Neuron (in vitro differentiated cells): ENCODE results near the gene NIPAL4.

Experiments
- H2AFZ ChIP-seq: one replicate; pipeline ENCODE4 v1.6.1; 2013; ENCODE audit warnings: low read depth, mild to moderate bottlenecking, inconsistent platforms, low read length, moderate library complexity
- H3K27me3 ChIP-seq: one replicate; pipeline ENCODE4 v1.6.1; 2013; ENCODE audit warnings: low read length; ENCODE audit not compliant: insufficient read depth
- H3K36me3 ChIP-seq: one replicate; pipeline ENCODE4 v1.6.1; 2013; ENCODE audit warnings: low read length; ENCODE audit not compliant: insufficient read depth
- H3K4me1 ChIP-seq: one replicate; pipeline ENCODE4 v1.6.1; 2013; ENCODE audit warnings: low read length; ENCODE audit not compliant: insufficient read depth
- H3K4me3 ChIP-seq: 2 replicates; pipeline ENCODE4 v1.5.1; 2013; ENCODE audit warnings: mild to moderate bottlenecking, low read length, moderate library complexity
- H3K9me3 ChIP-seq: one replicate; pipeline ENCODE4 v1.6.1; 2013; ENCODE audit warnings: low read length

NIPAL4 gene

DNA sequence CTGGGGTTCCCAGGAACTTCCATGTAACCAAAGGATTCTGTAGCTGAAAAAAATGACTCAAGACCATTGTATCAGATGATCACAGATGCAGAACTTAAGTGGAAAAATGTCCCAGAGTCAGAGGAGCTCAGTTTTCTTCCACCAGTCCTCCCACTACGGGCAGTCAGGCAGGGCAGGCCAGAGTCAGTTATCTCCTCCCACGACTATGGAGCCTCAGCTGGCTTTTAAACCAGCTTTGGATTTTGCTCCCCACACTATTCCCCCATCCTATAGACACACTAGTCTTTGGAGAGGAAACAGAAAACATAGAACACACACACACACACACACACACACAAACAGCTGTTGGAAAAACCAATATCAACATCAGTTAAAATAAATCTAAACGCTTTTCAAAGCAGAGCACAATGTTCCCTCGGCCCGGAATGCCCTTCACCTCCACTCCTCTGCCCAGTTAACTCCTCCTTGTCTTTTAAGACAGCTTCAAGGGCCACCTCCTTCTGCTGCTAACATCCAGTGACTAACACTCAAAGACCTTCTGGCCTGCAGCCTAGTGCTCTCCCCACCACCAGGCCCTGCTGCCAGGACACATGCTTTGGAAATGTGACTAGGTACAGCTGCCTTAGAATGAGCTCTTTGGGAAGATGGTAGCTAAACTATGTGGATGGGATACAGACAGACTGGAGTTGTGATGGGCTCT is 56.8 kb downstream of the NIPAL4 start:
- Histone ChIP-seq H3K9me3 (no peaks in the 10 kb centered on the region), H2AFZ (no peak overlapping the region), H3K36me3 (no peaks in the 10 kb centered on the region), H3K4me3 (no peak overlapping the region), H3K4me1 (no peaks in the 10 kb centered on the region), H3K27me3 (no peaks in the 10 kb centered on the region)

DNA sequence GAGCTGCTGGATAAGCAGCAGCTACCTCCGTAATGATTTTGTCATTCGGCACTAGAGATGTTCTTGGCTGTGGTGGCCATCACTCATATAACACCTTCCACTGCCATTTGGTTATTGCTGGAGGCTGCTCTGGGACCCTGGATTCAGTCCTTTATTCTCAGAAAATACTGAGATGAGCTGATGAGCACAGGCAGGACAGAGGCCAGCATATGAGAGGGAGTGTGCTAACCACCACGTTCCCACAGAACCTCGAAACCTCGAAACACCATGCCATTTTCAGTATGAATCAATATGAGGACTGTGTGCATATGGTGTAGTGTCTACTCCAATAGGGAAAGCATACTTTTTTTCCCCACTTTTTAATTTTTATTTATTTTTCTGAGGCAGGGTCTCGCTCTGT is 59.0 kb downstream of the NIPAL4 start:
- Histone ChIP-seq H3K4me1 (no peaks in the 10 kb centered on the region), H3K36me3 (no peaks in the 10 kb centered on the region), H3K27me3 (no peaks in the 10 kb centered on the region), H2AFZ (no peak overlapping the region), H3K4me3 (no peak overlapping the region), H3K9me3 (no peaks in the 10 kb centered on the region)

DNA sequence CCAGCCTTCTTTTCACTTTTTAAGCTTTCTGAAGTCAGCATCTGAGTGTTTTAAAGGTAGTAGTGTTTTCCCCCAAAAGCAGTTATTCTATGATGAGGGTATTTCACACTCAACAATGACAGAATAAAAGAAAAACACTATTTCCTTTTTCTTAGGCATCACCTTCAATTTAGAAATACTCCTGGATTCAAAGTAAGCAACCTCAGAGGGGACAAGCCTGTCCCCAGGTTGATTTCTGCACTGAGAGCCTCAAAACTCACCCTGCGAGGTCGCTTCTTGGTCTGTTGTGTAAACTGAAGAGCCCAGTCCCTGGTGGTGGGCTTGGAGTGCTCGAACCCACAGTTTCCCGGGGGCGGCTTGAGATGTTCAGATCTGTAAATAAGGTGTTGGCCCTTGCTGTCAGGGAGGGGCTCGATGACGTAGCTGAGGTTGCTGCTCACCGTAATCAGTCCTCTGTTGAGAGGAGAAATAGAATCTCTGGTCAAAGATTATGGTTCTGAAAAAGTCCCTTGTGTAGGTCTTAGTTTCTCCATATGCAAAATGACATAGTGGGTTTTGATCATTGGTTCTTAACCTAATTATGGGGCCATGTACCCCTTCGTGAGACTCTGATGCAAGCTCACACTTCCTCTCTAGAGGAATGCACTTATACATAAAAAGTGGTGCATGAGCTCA is 59.7 kb downstream of the NIPAL4 start:
- no peaks in the 10 kb centered on the region for H3K36me3 ChIP-seq
- no peaks in the 10 kb centered on the region for H3K9me3 ChIP-seq
- H3K4me3 ChIP-seq, result no peak overlapping the region
- no peaks in the 10 kb centered on the region for H3K4me1 ChIP-seq
- no peak overlapping the region for H2AFZ ChIP-seq
- no peaks in the 10 kb centered on the region for H3K27me3 ChIP-seq

DNA sequence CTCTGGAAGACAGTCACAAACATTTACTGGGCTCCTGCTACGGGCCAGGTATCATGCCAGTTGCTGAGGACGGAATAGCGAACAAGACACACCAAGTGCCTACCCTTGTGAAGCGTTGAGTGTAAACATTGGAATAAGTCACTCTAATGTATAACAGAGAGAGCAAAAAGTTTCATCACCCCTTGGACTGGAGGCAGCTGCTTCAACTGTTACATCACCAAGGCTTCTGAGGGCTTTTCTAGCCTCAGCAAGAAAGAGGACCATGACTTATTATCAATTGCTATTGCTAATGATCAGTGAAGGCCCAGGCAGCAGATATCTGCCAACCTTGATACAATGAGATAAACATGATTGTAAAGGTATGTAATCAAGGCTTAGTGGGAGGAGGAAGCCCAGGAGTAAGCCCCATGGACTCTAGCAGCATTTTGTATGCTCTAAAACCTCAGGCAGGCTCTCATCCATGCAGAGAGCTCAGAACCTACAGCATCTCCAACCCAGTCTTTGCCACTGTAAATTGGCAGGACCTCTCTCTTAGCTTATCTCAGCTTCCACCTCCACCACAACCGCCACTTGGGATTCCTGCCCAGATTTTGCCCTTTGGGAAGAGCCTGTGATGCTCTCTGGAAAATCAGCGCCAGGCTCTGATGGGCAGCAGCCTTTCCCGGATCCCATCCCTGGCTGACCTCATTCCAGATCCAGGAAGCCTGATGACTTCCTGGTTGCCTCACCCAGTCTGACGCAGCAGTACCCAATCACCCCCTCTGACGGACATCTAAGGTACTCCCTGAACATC is 61.1 kb downstream of the NIPAL4 start:
- H3K9me3 ChIP-seq, result no peaks in the 10 kb centered on the region
- no peaks in the 10 kb centered on the region for H3K4me1 ChIP-seq
- no peak overlapping the region for H3K4me3 ChIP-seq
- H3K27me3 ChIP-seq, result no peaks in the 10 kb centered on the region
- no peaks in the 10 kb centered on the region for H3K36me3 ChIP-seq
- H2AFZ ChIP-seq, result no peak overlapping the region

DNA sequence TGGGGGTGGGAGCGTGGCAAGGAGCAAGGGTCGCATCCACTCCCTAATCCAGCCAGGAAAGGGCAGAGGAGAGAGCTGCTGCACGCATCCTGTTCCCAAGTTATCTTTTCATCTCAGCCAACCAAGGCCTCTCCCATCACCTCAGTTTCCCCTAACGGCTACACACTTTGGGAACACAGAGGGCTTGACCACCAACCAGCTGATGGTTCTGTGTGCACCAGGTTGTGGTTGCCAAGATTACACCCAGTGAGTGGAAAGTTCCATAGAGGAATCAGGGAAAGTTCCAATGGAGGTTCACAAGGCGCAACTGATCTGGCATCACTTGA is 61.7 kb downstream of the NIPAL4 start:
- Histone ChIP-seq H3K4me1 (no peaks in the 10 kb centered on the region), H3K36me3 (no peaks in the 10 kb centered on the region)

DNA sequence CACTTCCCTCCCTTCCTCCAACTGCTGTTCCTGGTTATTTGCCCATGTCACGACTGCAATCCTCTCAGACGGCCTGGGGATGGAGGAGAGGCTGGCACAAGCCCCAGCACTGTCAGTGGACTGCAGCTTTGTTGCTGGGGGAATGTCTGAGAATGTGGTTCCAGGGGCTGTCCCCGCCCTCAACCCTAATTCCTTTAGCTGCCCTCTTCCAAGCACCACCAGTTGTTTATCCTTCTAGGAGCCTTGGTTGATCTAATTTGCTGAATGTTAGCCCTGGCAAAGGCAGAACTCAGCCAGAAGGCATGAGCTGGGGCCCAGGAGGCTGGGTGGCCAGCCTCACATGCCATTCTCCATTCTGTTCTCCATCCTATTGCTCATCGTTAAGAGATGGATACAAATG is 64.0 kb downstream of the NIPAL4 start:
- Histone ChIP-seq H3K4me3 (no peak overlapping the region), H3K27me3 (no peaks in the 10 kb centered on the region), H2AFZ (no peak overlapping the region), H3K4me1 (no peaks in the 10 kb centered on the region), H3K36me3 (no peaks in the 10 kb centered on the region), H3K9me3 (no peaks in the 10 kb centered on the region)

More for the DNA sequence above, 61.7 kb downstream of the NIPAL4 start:
- no peak overlapping the region for H3K4me3 ChIP-seq
- H2AFZ ChIP-seq, result no peak overlapping the region
- no peaks in the 10 kb centered on the region for H3K9me3 ChIP-seq
- H3K27me3 ChIP-seq, result no peaks in the 10 kb centered on the region
